Measurements from ENCODE around the gene CRYM.
"Not testable (repeated sequence)": the region's sequence is repeated elsewhere in the genome, so short reads cannot be mapped to it uniquely, and the experiment has no call there.

CRYM gene

GRCh38 chr16:21301168-21301894 is 23.2 kb upstream of the CRYM start:
- Histone ChIP-seq H4K20me1 (ENCODE audit: low read depth, low read length) (no peaks in the 10 kb centered on the region), H3K9me2 (replicated peaks; ENCODE audit: insufficient read depth, low read length) (no peaks in the 10 kb centered on the region), H3K9ac (ENCODE audit: low read length) (peak overlapping the region; percentile 73), H3F3A (ENCODE audit: insufficient read depth) (peaks cover 22% of the 10 kb centered on the region), H3K4me3 (ENCODE audit: insufficient read depth, low read length, poor library complexity, severe bottlenecking) (peak overlapping the region; percentile 57), H3K36me3 (ENCODE audit: low read length) (no peaks in the 10 kb centered on the region), H3K27ac (ENCODE audit: low read depth, low read length) (peak overlapping the region; percentile 65), H3K9me3 (ENCODE audit: insufficient read depth, low read length) (no peaks in the 10 kb centered on the region), H3K4me2 (ENCODE audit: low read depth, low read length, poor library complexity, severe bottlenecking) (peak overlapping the region; percentile 91), H3K79me2 (ENCODE audit: insufficient read depth, low read length) (peaks cover 12% of the 10 kb centered on the region; the same call in 1 of the 2 replicates), H2AFZ (ENCODE audit: low read depth, low read length, severe bottlenecking) (peak overlapping the region; percentile 29), H3K27me3 (ENCODE audit: low read length) (no peaks in the 10 kb centered on the region)
- no peak for TF ChIP-seq EZH2phosphoT487 (conservative IDR thresholded peaks at IDR 0.05; ENCODE audit: low read length)
- TF ChIP-seq CTCF (IDR thresholded peaks at IDR 0.05; ENCODE audit: insufficient read depth, low read length, poor library complexity, severe bottlenecking): peak; percentile 26

- peak overlapping the region; percentile 21 for H2AFZ ChIP-seq (ENCODE audit: low read depth, low read length, severe bottlenecking)
These were observed 22.4 kb upstream of the CRYM start for GRCh38 chr16:21300309-21301167.

GRCh38 chr16:21289789-21290188 is 11.7 kb upstream of the CRYM start:
- H3K4me2 ChIP-seq (ENCODE audit: low read depth, low read length, poor library complexity, severe bottlenecking); H3F3A ChIP-seq (ENCODE audit: insufficient read depth); H3K9me2 ChIP-seq (replicated peaks; ENCODE audit: insufficient read depth, low read length); H3K79me2 ChIP-seq (ENCODE audit: insufficient read depth, low read length); H3K27me3 ChIP-seq (ENCODE audit: low read length); H3K27ac ChIP-seq (ENCODE audit: low read depth, low read length); H4K20me1 ChIP-seq (ENCODE audit: low read depth, low read length); H3K36me3 ChIP-seq (ENCODE audit: low read length); H3K9me3 ChIP-seq (ENCODE audit: insufficient read depth, low read length); H2AFZ ChIP-seq (ENCODE audit: low read depth, low read length, severe bottlenecking); H3K9ac ChIP-seq (ENCODE audit: low read length); H3K4me3 ChIP-seq (ENCODE audit: insufficient read depth, low read length, poor library complexity, severe bottlenecking): not testable (repeated sequence)

More at GRCh38 chr16:21300309-21301167, 22.4 kb upstream of the CRYM start:
- TF ChIP-seq CTCF (IDR thresholded peaks at IDR 0.05; ENCODE audit: insufficient read depth, low read length, poor library complexity, severe bottlenecking): peak; percentile 47
- no peak for TF ChIP-seq EZH2phosphoT487 (conservative IDR thresholded peaks at IDR 0.05; ENCODE audit: low read length)
- Histone ChIP-seq H3K27ac (ENCODE audit: low read depth, low read length) (peak overlapping the region; percentile 65), H3K4me2 (ENCODE audit: low read depth, low read length, poor library complexity, severe bottlenecking) (peak overlapping the region; percentile 91), H3K36me3 (ENCODE audit: low read length) (no peaks in the 10 kb centered on the region), H3K4me3 (ENCODE audit: insufficient read depth, low read length, poor library complexity, severe bottlenecking) (peak overlapping the region; percentile 57), H3K27me3 (ENCODE audit: low read length) (no peaks in the 10 kb centered on the region), H4K20me1 (ENCODE audit: low read depth, low read length) (no peaks in the 10 kb centered on the region), H3K9me2 (replicated peaks; ENCODE audit: insufficient read depth, low read length) (no peaks in the 10 kb centered on the region), H3K9me3 (ENCODE audit: insufficient read depth, low read length) (no peaks in the 10 kb centered on the region), H3K79me2 (ENCODE audit: insufficient read depth, low read length) (peaks cover 12% of the 10 kb centered on the region; the same call in 1 of the 2 replicates), H3F3A (ENCODE audit: insufficient read depth) (peaks cover 22% of the 10 kb centered on the region), H3K9ac (ENCODE audit: low read length) (peak overlapping the region; percentile 73)
